Ascending aorta (tissue), 2 donors: ENCODE results near the gene ATP6V1G3. TPM values are rescaled to one million over a fixed set of nuclear protein-coding genes. Genes with fewer than 3 reads are reported as not detected.
"Not testable (repeated sequence)": the region's sequence is repeated elsewhere in the genome, so short reads cannot be mapped to it uniquely, and the experiment has no call there.

ENCODE experiments used
- DNase-seq, 2 donors: peaks; one replicate each; pipeline ENCODE4 v3.0.0-alpha.2; 2019; ENCODE audit warnings: low spot score in 2 of 2
- H3K27ac ChIP-seq, 2 donors: fragments of 200-600 bp; sonication (generic); one replicate each; pipeline ENCODE4 v1.5.1; 2016 to 2017; ENCODE audit warnings: mild to moderate bottlenecking in 1 of 2
- H3K27me3 ChIP-seq: fragments of 200-600 bp; sonication (generic); one replicate; pipeline ENCODE4 v1.5.1; 2017
- H3K36me3 ChIP-seq, 2 donors: fragments of 200-600 bp; sonication (generic); one replicate each; pipeline ENCODE4 v1.5.1; 2016
- H3K4me1 ChIP-seq, 2 donors: fragments of 200-600 bp; sonication (generic); one replicate each; pipeline ENCODE4 v1.5.1; 2016 to 2017; ENCODE audit warnings: mild to moderate bottlenecking in 1 of 2
- H3K4me3 ChIP-seq, 2 donors: fragments of 200-600 bp; sonication (generic); one replicate each; pipeline ENCODE4 v1.5.1; 2016 to 2017; ENCODE audit warnings: mild to moderate bottlenecking in 1 of 2
- H3K9me3 ChIP-seq, 2 donors: fragments of 200-600 bp; sonication (generic); one replicate each; pipeline ENCODE4 v1.5.1; 2016
- intact Hi-C: fragments of 100-400 bp; cut with DNase I; formaldehyde crosslinking; loops from one replicate; pipeline ENCODE4 v1.15.1; 2023
- total RNA-seq: library from RNA; depleted of rRNA; stranded (reverse); fragments of >200 nt; gene quantifications from one replicate; pipeline ENCODE4 v1.1.0, GENCODE V29; 2016
- TF ChIP-seq, protein P1 (sequence below), 3 experiments: fragments of 200-600 bp in 2 of 3; fragments of 450-650 bp in 1 of 3; sonication (generic) in 2 of 3; IDR thresholded peaks; one replicate each; pipeline ENCODE4 v1.5.1; 2016 to 2019; ENCODE audit warnings: antibody characterized with exemption in 3 of 3, mild to moderate bottlenecking in 1 of 3, moderate library complexity in 1 of 3

Gene ATP6V1G3
- total RNA-seq, 1 donor from 2014 or later = not detected

DNA sequence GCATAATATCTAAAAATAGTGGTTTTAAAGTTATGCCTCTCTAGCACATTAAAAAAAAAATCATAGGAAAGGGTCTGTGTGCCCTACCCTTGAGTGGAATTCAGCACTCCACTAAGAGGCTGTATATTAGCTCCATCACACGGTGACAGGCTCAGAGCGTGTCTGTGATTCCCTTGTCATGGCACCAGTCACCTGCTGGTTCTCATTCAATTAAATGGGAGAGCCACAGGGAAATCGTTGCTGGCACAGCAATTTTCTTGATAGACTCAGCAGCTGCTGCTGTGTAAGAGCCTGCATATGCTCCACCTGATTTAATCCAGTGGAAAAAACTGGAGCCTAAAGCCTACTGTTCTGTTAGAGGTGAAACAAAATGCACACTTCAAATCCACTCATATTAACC lies 9.5 kb downstream of the ATP6V1G3 start:
- DNase-seq = no peak
- TF ChIP-seq, protein P1, sequence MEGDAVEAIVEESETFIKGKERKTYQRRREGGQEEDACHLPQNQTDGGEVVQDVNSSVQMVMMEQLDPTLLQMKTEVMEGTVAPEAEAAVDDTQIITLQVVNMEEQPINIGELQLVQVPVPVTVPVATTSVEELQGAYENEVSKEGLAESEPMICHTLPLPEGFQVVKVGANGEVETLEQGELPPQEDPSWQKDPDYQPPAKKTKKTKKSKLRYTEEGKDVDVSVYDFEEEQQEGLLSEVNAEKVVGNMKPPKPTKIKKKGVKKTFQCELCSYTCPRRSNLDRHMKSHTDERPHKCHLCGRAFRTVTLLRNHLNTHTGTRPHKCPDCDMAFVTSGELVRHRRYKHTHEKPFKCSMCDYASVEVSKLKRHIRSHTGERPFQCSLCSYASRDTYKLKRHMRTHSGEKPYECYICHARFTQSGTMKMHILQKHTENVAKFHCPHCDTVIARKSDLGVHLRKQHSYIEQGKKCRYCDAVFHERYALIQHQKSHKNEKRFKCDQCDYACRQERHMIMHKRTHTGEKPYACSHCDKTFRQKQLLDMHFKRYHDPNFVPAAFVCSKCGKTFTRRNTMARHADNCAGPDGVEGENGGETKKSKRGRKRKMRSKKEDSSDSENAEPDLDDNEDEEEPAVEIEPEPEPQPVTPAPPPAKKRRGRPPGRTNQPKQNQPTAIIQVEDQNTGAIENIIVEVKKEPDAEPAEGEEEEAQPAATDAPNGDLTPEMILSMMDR (IDR thresholded peaks at IDR 0.05) = no peak

DNA sequence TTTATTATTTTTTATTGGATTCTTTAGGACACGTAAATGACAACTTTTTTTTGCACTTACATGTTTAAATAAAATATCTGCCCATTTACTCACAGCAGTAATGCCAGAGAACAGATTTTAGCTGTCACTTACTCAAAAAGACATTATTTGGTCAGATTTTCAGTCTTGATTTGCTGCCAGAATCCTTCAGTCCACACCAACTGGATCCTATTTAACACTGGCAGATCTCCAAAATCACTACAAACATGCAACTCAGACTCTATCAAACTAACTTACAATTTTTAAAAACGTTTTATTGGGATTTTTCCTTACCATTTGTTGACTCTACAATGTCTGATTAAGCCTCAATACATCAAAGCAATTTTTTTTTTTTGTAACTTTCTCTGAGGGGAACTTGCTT lies 11.1 kb downstream of the ATP6V1G3 start:
- Histone ChIP-seq H3K4me1 (no peaks in the 10 kb centered on the region), H3K27ac (no peak overlapping the region), H3K9me3 (no peaks in the 10 kb centered on the region), H3K36me3 (no peaks in the 10 kb centered on the region), H3K4me3 (no peak overlapping the region), H3K27me3 (no peaks in the 10 kb centered on the region)
- DNase-seq = no peak
- intact Hi-C loops = no loop called here
- TF ChIP-seq, protein P1 (IDR thresholded peaks at IDR 0.05) = no peak

More for the DNA sequence above, 9.5 kb downstream of the ATP6V1G3 start:
- Histone ChIP-seq H3K36me3 (no peaks in the 10 kb centered on the region), H3K27ac (no peak overlapping the region), H3K9me3 (no peaks in the 10 kb centered on the region), H3K4me3 (no peak overlapping the region), H3K4me1 (no peaks in the 10 kb centered on the region), H3K27me3 (no peaks in the 10 kb centered on the region)
- intact Hi-C loops = no loop called here

DNA sequence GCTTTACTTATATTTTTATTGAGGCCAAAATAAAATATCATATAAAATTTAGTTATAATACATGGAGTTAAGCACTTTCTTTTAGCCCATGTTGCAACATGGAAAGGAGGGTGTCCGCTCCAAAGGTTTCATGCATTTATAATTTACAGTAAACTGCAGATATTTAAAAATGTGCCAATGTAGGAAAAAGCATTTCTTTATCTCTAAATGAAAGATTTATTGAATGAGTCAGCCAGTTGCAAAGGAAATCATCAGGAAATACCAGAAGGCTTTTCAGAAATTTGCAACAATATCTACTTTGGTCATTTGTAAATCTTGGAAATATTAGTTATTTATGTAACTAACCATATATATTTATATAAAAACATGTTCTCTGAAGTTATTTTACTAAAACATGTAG lies 12.1 kb downstream of the ATP6V1G3 start:
- intact Hi-C loops = no loop called here
- Histone ChIP-seq H3K4me1 (no peaks in the 10 kb centered on the region), H3K27me3 (no peaks in the 10 kb centered on the region), H3K36me3 (no peaks in the 10 kb centered on the region), H3K4me3 (no peak overlapping the region), H3K9me3 (no peaks in the 10 kb centered on the region), H3K27ac (no peak overlapping the region)
- DNase-seq = no peak
- TF ChIP-seq, protein P1 (IDR thresholded peaks at IDR 0.05) = no peak

DNA sequence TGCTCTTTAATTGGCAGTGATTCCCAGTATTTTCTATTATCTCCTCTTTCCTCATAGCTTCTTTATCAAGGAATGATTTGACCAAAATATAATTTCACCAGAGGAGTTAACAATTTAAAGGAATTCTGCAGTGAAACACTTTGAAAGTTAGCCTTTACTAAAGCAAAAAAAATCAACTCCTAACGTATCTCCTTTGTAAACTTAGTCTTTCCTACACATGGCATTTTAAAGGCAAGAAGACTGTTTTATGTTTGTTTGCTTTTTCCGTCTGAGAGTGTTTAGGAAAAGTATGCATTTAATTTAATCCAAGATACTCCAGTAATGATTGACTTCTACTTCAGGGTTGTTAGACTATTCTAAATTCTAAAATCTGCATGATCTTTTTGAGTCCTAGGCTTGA lies 15.9 kb downstream of the ATP6V1G3 start:
- Histone ChIP-seq H3K9me3 (no peaks in the 10 kb centered on the region), H3K4me1 (no peaks in the 10 kb centered on the region), H3K27ac (no peak overlapping the region), H3K36me3 (no peaks in the 10 kb centered on the region), H3K4me3 (no peak overlapping the region), H3K27me3 (no peaks in the 10 kb centered on the region)
- no peak for DNase-seq
- TF ChIP-seq, protein P1 (IDR thresholded peaks at IDR 0.05) = no peak
- intact Hi-C loops = no loop called here

DNA sequence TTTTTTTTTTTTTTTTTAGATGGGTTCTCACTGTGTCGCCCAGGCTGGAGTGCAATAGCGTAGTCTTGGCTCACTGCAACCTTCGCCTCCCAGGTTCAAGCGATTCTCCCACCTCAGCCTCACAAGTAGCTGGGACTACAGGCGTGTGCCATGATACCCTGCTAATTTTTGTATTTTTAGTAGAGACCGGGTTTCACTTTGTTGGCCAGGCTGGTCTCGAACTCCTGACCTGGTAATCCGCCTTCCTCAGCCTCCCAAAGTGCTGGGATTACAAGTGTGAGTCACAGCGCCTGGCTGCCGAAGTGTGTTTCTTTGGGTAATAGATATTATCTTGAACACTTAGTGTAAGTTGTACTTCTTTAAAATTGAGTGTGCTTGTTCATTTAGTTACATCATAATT lies 16.4 kb downstream of the ATP6V1G3 start:
- H3K4me3 ChIP-seq, H3K9me3 ChIP-seq, intact Hi-C loops, DNase-seq, H3K27me3 ChIP-seq, H3K36me3 ChIP-seq, H3K4me1 ChIP-seq, H3K27ac ChIP-seq: not testable (repeated sequence)

DNA sequence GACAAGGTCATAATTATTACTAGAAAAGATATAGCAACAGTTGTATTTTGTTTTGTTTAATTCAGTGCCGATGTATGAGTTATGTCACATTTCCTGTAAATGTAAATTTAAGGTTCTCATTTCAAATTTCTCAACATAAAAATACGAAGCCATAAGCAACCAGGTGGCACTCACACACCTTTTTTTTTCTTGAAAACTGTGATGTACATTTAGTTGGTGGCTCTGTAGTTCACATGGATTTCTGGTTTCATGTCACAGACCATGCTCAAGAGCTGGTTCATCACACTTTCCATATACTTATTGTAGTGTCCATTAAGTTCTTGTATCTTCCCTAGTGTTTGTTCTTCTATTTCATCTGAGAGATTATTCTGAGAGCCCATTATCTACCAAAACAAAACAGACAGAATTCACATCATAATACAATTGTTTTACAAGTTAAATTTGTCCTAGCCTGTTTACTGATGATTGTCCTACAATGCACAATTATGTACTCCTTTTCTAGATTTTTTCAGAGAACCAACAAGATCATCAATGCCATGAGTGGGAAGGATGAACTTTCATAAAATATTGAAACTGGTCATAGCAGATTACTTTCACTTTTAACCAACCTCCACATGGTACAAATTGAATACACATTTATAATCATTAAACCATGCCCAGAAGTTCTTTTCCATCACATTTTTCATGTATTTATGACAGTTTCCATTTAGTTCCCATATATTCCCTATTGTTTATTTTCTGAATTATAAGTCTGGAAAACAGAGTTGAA lies 17.1 kb downstream of the ATP6V1G3 start:
- Histone ChIP-seq H3K27me3 (no peaks in the 10 kb centered on the region), H3K4me3 (no peak overlapping the region), H3K4me1 (no peaks in the 10 kb centered on the region), H3K9me3 (no peaks in the 10 kb centered on the region), H3K36me3 (no peaks in the 10 kb centered on the region), H3K27ac (no peak overlapping the region)
- DNase-seq = no peak
- intact Hi-C loops = no loop called here
- TF ChIP-seq, protein P1 (IDR thresholded peaks at IDR 0.05) = no peak
